GM21737 (cell line): Measurements from ENCODE around the gene OR13J1.
A peak's percentile ranks its signal among the peaks of the same experiment; 100 is the strongest.

ENCODE experiments used
- ATAC-seq: cut with Tn5 transposase; IDR thresholded peaks from one replicate; pipeline ENCODE4 v1.9.1; 2021; ENCODE audit warnings: mild to moderate bottlenecking, moderate library complexity; ENCODE audit not compliant: unreplicated experiment

The OR13J1 gene

GRCh38 chr9:35859990-35860339, 10.2 kb downstream of the OR13J1 start:
- ATAC-seq, result no peak

GRCh38 chr9:35859310-35859989, 10.8 kb downstream of the OR13J1 start:
- ATAC-seq, result no peak

GRCh38 chr9:35858458-35858857, 11.7 kb downstream of the OR13J1 start:
- no peak for ATAC-seq

- no peak for ATAC-seq
Measured at GRCh38 chr9:35856882-35857281, 13.3 kb downstream of the OR13J1 start.

- no peak for ATAC-seq
Measured at GRCh38 chr9:35856206-35856605, 14.0 kb downstream of the OR13J1 start.

- no peak for ATAC-seq
Measured at GRCh38 chr9:35854091-35854762, 16.0 kb downstream of the OR13J1 start.

- no peak for ATAC-seq
Measured at GRCh38 chr9:35852876-35853865, 17.0 kb downstream of the OR13J1 start.

GRCh38 chr9:35852267-35852815, 17.9 kb downstream of the OR13J1 start:
- ATAC-seq, result no peak

- peak; percentile 88 for ATAC-seq
Measured at GRCh38 chr9:35847792-35848572, 22.2 kb downstream of the OR13J1 start.

GRCh38 chr9:35845824-35846771, 24.1 kb downstream of the OR13J1 start:
- ATAC-seq, result no peak

- ATAC-seq, result no peak
Measured at GRCh38 chr9:35844628-35845270, 25.5 kb downstream of the OR13J1 start.

- ATAC-seq, result peak; percentile 66
Measured at GRCh38 chr9:35842795-35843194, 27.4 kb downstream of the OR13J1 start.

- no peak for ATAC-seq
Measured at GRCh38 chr9:35842020-35842745, 28.0 kb downstream of the OR13J1 start.

- no peak for ATAC-seq
Measured at GRCh38 chr9:35841645-35841900, 28.6 kb downstream of the OR13J1 start.

GRCh38 chr9:35840881-35841644, 29.1 kb downstream of the OR13J1 start:
- ATAC-seq, result no peak

- no peak for ATAC-seq
Measured at GRCh38 chr9:35839926-35840325, 30.3 kb downstream of the OR13J1 start.

GRCh38 chr9:35836595-35836994, 33.6 kb downstream of the OR13J1 start:
- no peak for ATAC-seq

GRCh38 chr9:35835766-35836165, 34.4 kb downstream of the OR13J1 start:
- ATAC-seq, result no peak
